Measurements from ENCODE around the gene ODF2L.
A peak's percentile ranks its signal among the peaks of the same experiment; 100 is the strongest.

The ODF2L gene

DNA sequence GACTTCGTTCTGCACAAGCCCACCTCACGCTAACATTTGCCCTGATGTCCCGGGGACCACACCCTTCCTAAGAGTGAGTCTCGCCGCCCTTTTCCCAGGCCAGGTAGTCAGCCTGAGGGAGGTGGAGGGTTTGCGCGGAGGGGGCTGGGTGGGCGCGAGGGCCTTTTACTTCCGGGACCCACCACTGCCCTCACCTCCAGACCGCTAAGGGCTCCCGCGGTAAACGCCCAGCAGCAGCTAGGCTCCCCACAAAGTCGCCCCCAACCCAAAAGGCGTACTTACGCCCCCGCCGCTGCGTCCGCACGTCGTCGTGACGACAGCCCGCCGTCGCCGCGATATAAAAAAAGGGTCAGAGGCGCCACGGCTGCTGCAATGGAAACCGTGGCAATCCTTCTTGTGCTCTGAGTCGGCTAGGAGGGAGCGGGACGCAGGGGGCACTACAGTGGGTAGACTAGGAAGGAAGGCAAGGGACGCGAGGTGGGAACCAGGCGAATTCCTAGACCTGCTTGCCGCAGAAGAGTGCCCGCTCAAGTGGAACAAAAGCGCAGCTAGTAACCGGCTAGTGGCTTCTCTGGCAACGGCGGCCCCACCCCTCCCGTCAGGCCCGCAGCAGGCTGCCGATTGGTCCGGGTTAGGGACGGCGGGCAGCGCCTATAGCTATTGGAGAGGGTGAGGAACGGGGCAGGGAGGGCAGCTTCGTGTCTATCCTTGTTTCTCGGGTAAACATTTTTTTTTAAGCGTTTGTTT lies at the start of gene ODF2L:
TSS of gene ODF2L (minus strand) at position 573 of the 747 bp plus-strand sequence. CDS start 9,296 bp downstream, outside the sequence.
- DNase-seq, result peak; percentile 97

DNA sequence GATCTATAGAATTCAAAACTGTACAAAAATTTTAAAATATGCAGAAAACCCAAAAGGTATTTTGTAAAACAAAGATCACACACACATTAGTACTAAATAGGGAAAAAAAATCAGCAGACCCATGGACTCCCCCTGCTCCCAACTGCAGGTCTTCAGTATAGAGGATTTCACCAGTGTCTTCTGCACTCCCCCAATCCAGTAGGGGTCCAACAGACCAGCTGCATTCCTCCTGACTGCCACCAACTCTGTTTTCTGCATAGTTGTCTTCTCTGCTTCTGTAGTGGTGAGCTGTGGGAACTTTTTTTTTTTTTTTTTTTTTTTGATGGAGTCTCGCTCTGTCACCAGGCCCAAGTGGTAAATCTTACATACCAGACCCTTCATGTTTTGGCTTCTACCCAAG lies 49.8 kb upstream of the ODF2L start:
- no peak for DNase-seq

- no peak for DNase-seq
These were observed 45.9 kb upstream of the ODF2L start for GRCh38 chr1:86441997-86442396.

DNA sequence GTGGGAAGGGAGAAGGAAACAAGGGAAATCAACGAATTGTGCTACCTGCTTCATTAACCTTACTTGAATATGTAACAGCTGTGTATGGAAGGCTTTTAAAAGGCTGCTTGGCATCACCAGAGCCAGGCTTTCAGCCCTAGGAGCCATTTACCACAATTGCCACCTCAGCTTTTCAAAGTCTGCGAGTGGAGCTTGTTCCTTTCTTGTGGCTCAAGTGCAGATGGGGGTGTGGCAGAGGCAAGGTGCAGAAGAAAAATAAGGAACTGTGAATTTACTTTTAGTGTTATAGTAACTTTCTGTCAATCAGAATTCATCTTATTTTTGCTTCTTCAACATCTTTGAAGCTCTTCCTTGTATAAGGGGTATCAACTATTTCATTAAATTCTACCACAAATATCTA lies 45.5 kb upstream of the ODF2L start:
- no peak for DNase-seq

DNA sequence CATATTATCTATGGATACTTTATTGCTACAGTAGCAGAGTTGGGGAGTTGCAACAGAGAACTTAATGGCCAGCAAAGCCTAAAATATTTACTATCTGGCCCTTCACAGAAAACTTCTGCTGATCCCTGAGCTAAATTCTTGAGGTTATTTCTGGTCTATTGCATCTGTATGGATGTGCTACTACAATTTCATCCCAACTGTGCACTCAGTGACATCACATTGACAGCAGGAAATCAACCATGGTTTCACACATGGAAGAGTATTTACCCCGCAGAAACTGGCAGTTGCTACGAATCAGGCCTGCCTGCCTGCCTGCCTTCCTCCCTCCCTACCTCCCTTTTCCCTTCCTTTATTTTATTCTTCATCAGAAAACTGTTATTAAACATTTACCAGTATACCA lies 39.9 kb upstream of the ODF2L start:
- no peak for DNase-seq

DNA sequence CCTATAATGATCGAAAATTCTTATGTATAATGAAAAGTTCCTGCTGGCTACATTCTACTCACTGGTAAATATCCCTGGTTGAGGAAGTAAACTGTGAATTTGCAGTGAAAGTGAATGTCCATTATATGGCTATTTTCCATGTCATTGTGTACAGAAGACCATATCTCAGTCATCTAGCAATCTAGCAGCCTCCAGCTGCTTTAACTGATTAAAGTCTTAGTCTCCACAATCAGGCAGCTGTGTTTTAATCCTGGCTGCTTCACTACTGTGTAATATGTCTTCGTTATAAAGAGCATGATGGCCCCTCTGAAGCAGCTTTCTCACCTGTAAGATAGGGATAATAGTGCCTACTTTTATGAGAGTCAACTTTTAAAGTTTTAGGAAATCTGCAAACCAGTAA lies 39.2 kb upstream of the ODF2L start:
- no peak for DNase-seq

DNA sequence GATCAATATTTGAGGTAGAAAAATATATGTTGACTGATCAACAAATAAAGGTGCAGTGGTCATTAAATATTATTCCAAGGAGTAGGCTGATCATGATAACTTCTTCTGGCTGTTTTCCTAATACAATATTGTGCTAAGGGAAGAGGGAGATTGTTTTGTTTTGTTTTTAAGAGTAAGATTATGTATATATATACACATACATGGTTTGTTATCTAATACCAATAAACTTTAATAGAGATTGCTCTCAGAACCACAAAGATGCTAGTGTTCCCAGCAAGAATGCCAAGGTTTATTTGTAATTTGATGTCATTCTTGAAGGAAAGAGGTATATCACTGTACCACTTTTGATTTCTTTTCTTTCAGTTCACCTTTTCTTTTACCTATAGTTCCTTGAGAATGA lies 37.9 kb upstream of the ODF2L start:
- no peak for DNase-seq

GRCh38 chr1:86430376-86430775 lies 34.3 kb upstream of the ODF2L start:
- DNase-seq, result no peak

- DNase-seq, result no peak
These were observed 33.7 kb upstream of the ODF2L start for GRCh38 chr1:86429835-86430234.

DNA sequence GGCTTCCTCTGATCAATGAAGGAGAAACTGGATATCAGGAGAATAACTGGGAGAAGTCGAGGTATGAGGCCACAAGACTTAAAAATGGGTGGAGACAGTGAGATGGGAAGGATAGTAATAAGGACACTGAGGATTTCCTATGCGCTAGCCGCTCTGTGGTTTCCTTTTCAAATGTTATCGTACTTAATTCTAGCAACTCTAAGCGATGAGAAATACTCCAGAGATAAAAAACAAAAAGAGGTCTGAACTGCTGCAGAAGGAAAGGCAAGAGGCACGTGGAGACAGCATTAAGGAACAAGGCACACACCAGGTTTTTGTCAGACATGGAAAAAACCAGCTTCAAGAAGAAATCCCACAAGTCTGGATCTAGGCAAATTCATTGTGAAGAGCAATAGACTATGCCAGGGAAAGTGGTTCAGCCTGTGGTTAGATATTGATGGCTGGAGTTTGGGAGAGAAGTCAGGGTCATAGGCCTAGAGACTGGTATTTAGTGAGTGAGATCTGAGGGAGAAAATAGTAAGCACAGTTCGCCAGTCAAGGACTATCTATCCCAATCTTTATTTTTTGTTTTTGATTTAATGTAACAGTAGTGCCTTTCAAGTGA lies 33.1 kb upstream of the ODF2L start:
- DNase-seq, result no peak

- DNase-seq, result no peak
These were observed 27.8 kb upstream of the ODF2L start, which contains the start of gene CLCA2 for GRCh38 chr1:86423873-86424272. Gene CLCA2, plus strand, starts transcription at chr1:86424171. Its CDS starts 77 bp downstream, at chr1:86424248.

GRCh38 chr1:86423473-86423872 lies 27.4 kb upstream of the ODF2L start:
- DNase-seq, result no peak

DNA sequence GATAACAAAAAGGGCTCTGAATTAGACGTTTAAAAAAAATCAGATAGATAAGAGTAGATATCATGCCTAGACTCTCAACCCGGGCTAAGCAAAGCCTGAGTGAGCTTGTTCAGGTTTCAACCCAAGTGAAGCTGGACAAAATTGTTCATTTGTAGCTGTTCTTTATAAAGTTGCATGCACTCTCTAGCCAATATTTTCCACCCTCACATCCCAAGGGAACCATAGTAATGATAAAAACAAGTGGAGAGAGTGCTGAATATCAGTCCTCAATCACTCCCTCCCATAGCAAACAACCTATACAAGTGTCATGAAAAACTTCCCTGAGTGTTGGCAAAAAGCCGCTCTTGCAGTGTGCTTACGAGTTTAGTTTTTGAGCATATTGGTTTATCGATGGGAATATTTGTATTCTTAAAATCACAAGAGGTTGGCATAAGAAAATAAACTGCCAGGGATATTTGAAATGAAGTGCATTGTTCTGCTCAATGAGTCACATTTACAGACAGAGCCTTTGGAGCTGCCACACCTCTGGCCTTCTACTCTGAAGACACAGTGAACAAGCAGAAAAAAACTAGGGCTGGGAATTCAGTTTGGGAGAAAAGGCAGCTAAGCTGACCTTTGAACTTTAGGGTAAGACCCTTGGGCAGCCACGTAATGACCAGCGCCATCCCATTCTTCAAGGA lies 25.6 kb upstream of the ODF2L start:
- no peak for DNase-seq

- DNase-seq, result no peak
These were observed 23.3 kb upstream of the ODF2L start for GRCh38 chr1:86419277-86419903.

GRCh38 chr1:86416343-86416742 lies 20.2 kb upstream of the ODF2L start:
- DNase-seq, result no peak

DNA sequence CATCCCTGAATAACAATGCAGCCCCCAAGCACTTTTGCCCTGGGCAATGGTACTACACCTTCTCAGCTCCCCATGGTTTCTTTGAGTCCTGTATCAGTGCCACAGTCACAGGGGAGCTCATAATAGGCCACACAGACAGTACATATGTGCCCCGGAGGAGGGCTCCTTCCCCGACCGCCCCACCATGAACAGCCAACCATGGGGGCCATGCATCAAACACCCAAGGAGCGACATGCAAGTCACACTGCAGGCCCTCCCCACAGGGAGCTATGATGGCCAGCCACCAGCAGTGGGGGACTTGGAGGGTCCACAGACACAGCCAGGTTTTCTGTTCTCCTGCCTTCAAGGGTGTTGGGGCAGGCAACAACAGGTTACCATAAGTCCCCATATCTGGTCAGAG lies 14.8 kb upstream of the ODF2L start:
- DNase-seq, result no peak

GRCh38 chr1:86409416-86410021 lies 13.4 kb upstream of the ODF2L start:
- no peak for DNase-seq

GRCh38 chr1:86396498-86396890 lies 371 bp upstream of the ODF2L start:
- DNase-seq, result no peak

DNA sequence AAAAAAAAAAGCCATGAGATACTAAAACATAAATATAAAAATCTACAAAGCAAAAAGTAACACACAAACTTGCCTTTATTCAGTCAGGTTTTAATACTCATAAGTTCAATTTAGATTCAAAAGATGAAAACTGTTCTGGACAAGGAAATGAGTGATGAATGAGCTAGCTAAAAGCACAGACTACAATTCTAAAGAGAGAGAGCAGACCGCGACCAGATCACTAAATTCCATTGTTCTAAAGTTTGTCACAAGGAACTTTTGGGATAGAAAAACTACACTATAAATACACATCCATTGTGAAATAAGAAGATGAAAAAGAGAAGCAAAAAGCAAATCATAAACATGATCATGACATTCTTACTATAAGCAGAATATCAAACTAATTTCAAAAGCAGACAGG lies 1.7 kb downstream of the ODF2L start:
- DNase-seq, result no peak

- DNase-seq, result no peak
These were observed 6.8 kb downstream of the ODF2L start for GRCh38 chr1:86389307-86389706.

DNA sequence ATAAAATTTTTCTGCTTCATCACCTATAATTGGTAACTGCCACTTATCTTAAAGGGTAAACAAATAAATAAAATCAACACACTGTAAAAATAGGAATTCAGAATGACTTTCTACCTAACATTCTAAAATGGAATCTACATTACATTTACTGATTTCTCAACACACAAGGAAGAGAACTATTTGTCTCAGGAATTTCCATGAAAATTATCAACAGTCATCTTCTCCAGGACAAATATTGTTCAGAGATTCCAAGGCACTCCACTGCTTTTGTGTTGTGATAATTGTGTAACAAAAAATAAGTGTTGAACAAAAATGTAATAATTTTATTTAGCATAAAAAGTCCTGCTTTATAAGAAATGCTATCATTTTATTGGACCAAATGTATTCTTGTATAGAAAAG lies 7.3 kb downstream of the ODF2L start:
- no peak for DNase-seq

GRCh38 chr1:86387916-86388627 lies 8.1 kb downstream of the ODF2L start:
- no peak for DNase-seq

- no peak for DNase-seq
These were observed 13.2 kb downstream of the ODF2L start for GRCh38 chr1:86382878-86383277.
